Transverse colon (tissue), 4 donors: Measurements from ENCODE around the gene EYA2. TPM values are rescaled to one million over a fixed set of nuclear protein-coding genes. Genes with fewer than 3 reads are reported as not detected.

Source experiments
- DNase-seq: peaks from one replicate; pipeline ENCODE4 v3.0.0-alpha.2; 2019
- H3K27ac ChIP-seq, 4 donors: fragments of 200-600 bp; sonication (generic); 2 replicates each; pipeline ENCODE4 v1.5.1; 2016 to 2018; ENCODE audit warnings: inconsistent platforms in 4 of 4
- H3K27me3 ChIP-seq: fragments of 200-600 bp; sonication (generic); 2 replicates; pipeline ENCODE4 v1.5.1; 2017; ENCODE audit warnings: inconsistent platforms
- H3K36me3 ChIP-seq, 4 donors: fragments of 200-600 bp; sonication (generic); 2 replicates each; pipeline ENCODE4 v1.5.1; 2017 to 2019; ENCODE audit warnings: inconsistent platforms in 4 of 4
- H3K4me1 ChIP-seq, 4 donors: fragments of 200-600 bp; sonication (generic); 2 replicates each; pipeline ENCODE4 v1.5.1; 2017 to 2020; ENCODE audit warnings: inconsistent platforms in 4 of 4
- H3K4me3 ChIP-seq, 4 donors: fragments of 200-600 bp; sonication (generic); 1 replicate in 1 of 4; 2 replicates in 3 of 4; pipeline versions ENCODE4 v1.5.1 to v1.6.1; 2017 to 2019; ENCODE audit warnings: inconsistent platforms in 4 of 4
- H3K9me3 ChIP-seq, 2 donors: fragments of 200-600 bp; sonication (generic); 2 replicates each; pipeline ENCODE4 v1.5.1; 2017 to 2019; ENCODE audit warnings: inconsistent platforms in 2 of 2
- EP300 ChIP-seq: sonication (generic); formaldehyde crosslinking; IDR thresholded peaks from one replicate; pipeline ENCODE4 v1.6.1; 2017; ENCODE audit warnings: antibody characterized with exemption, low read depth
- POLR2A ChIP-seq: fragments of 450-650 bp; IDR thresholded peaks from one replicate; pipeline ENCODE4 v1.6.1; 2016; ENCODE audit warnings: antibody characterized with exemption, mild to moderate bottlenecking, moderate library complexity
- POLR2AphosphoS5 ChIP-seq, 3 donors: sonication (generic); formaldehyde crosslinking; IDR thresholded peaks; one replicate each; pipeline ENCODE4 v1.6.1; 2016; ENCODE audit warnings: antibody characterized with exemption in 3 of 3
- WGBS, 2 donors: methylation state at CpG; one replicate each; pipeline ENCODE4 v1.1.5; 2018; ENCODE audit warnings: low coverage in 1 of 2; 5-methylcytosine and 5-hydroxymethylcytosine counted together
- in situ Hi-C, 4 donors: fragments of 200-750 bp; cut with MboI; loops; one replicate each; pipeline versions ENCODE4 v1.15.0 to v1.15.1; 2017; ENCODE audit warnings: low sequenced_read_pairs in 3 of 4, low pct_ligation_motif_present in 1 of 4, low pct_unique_long_range_greater_than_20kb in 1 of 4
- intact Hi-C: fragments of 100-400 bp; cut with DNase I; formaldehyde crosslinking; loops from one replicate; pipeline ENCODE4 v1.15.1; 2023; ENCODE audit warnings: low total_unique reads
- total RNA-seq, 4 donors: library from RNA; depleted of rRNA; stranded (reverse); fragments of >200 nt; gene quantifications; one replicate each; pipeline ENCODE4 v1.1.0, GENCODE V29; 2016
- TF ChIP-seq, protein P1 (sequence below), 5 experiments: fragments of 200-600 bp in 3 of 5; fragments of 450-650 bp in 2 of 5; sonication (generic) in 3 of 5; IDR thresholded peaks; 1 replicate in 2 of 5; 2 replicates in 3 of 5; pipeline ENCODE4 v1.5.1; 2016 to 2017; ENCODE audit warnings: antibody characterized with exemption in 5 of 5, inconsistent platforms in 3 of 5, mild to moderate bottlenecking in 2 of 5, moderate library complexity in 1 of 5

The EYA2 gene
- total RNA-seq, 4 donors from 2014 or later = 4.5 to 17.5 (median 10.9) TPM

DNA sequence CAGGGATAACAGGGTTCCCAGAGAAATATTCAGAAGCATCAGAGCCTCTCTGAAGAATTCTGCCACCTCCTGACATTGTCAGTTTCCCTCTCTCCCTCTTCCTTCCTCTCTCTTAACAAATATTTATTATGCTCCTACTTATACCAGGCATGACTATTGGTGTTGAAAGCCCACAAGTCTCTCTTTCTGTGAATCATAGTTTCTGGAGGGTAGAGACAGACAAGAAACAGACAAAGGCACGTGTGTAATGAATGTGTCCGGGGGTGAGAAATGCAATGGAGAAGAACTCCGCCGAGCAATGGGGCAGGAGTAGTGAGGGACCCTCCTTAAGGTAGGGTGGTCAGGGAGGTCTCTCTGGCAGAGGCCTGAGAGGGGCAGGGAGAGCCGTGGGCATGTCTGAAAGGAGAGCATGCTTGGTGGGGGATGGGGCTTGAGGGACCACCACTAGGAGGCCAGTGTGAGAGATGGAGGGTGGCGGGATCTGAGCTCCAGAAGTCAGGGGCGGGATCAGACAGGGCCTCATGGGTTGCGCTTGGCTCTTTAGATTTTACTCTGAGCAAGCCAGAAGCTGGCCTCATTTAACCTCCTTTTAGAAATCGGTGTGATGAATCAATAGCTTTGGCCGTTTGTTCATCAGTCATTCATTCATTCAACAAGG, 57.3 kb downstream of the EYA2 start:
- 70 to 76% methylated on average over 4 to 10 of the region's 10 CpGs for WGBS, 2 donors
- Histone ChIP-seq H3K36me3 (no peaks in the 10 kb centered on the region), H3K27me3 (no peaks in the 10 kb centered on the region), H3K4me1 (peaks cover 0 to under 1% (median 0%) of the 10 kb centered on the region in 4 donors), H3K4me3 (no peak overlapping the region), H3K9me3 (peaks cover 0 to 7% of the 10 kb centered on the region in 2 donors), H3K27ac (no peak overlapping the region)
- DNase-seq = no peak
- intact Hi-C loops = no loop called here
- in situ Hi-C loops = no loop called here
- TF ChIP-seq POLR2AphosphoS5 (IDR thresholded peaks at IDR 0.05) = no peak
- TF ChIP-seq, protein P1, sequence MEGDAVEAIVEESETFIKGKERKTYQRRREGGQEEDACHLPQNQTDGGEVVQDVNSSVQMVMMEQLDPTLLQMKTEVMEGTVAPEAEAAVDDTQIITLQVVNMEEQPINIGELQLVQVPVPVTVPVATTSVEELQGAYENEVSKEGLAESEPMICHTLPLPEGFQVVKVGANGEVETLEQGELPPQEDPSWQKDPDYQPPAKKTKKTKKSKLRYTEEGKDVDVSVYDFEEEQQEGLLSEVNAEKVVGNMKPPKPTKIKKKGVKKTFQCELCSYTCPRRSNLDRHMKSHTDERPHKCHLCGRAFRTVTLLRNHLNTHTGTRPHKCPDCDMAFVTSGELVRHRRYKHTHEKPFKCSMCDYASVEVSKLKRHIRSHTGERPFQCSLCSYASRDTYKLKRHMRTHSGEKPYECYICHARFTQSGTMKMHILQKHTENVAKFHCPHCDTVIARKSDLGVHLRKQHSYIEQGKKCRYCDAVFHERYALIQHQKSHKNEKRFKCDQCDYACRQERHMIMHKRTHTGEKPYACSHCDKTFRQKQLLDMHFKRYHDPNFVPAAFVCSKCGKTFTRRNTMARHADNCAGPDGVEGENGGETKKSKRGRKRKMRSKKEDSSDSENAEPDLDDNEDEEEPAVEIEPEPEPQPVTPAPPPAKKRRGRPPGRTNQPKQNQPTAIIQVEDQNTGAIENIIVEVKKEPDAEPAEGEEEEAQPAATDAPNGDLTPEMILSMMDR (IDR thresholded peaks at IDR 0.05) = no peak
- TF ChIP-seq EP300 = no peak
- TF ChIP-seq POLR2A = no peak

DNA sequence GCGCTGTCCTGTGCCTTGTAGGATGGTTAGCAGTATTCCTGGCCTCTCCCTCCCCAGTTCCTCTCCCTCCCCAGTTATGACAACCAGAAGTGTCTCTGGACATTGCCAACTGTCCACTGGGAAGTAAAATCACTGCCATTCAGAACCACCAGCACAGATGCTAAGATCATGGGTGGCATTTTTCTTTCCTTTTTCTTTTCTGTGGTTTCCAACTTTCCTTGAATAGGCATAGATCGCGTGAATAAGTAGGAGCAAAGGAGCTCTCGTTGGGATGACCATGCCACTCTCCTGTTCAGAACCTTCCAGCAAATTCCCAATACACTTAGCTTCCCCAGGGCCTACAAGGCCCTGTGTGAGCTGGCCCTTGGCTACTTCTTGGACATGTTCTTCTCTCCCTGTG, 59.0 kb downstream of the EYA2 start:
- Histone ChIP-seq H3K9me3 (peaks cover 0 to 7% of the 10 kb centered on the region in 2 donors), H3K27me3 (no peaks in the 10 kb centered on the region), H3K36me3 (no peaks in the 10 kb centered on the region), H3K4me1 (no peaks in the 10 kb centered on the region), H3K4me3 (no peak overlapping the region), H3K27ac (no peak overlapping the region)
- TF ChIP-seq POLR2A = no peak
- no peak for TF ChIP-seq EP300
- TF ChIP-seq POLR2AphosphoS5 (IDR thresholded peaks at IDR 0.05) = no peak
- TF ChIP-seq, protein P1 (IDR thresholded peaks at IDR 0.05) = no peak
- DNase-seq = no peak
- 70 to 72% methylated on average over 4 of the region's 4 CpGs for WGBS, 2 donors
- in situ Hi-C loops (no loop called here), intact Hi-C loops (no loop called here)

DNA sequence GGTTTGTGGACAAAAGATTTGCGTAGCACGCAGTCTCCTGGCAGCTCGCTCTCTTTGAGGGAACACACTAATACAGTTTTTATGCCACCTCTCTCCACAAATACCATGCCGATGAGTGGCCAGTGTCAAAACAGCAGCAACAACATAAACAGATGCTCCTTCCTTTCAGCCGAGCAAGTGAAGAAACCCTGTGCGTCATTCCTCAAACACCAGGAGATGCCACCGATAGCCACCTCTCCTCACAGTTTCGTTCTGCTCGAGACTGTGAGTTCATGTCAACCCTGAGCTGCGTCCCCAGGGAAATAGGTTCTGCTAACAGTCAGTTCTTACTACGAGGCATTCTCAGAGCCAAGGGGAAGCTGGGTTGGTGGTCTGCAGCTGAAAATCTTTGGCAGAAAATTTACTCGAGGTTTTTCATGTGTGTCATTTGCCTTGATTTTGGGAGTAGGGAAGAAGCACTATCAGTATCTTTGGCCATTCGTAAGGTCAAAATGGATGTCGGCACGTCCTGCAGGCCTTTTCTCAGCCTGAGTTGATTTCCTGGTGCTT, 59.9 kb downstream of the EYA2 start:
- Histone ChIP-seq H3K4me3 (no peak overlapping the region), H3K4me1 (no peaks in the 10 kb centered on the region), H3K27me3 (no peaks in the 10 kb centered on the region), H3K36me3 (no peaks in the 10 kb centered on the region), H3K27ac (no peak overlapping the region), H3K9me3 (peaks cover 0 to 7% of the 10 kb centered on the region in 2 donors)
- intact Hi-C loops = no loop called here
- in situ Hi-C loops = no loop called here
- DNase-seq = no peak
- TF ChIP-seq POLR2AphosphoS5 (IDR thresholded peaks at IDR 0.05) = no peak
- TF ChIP-seq, protein P1 (IDR thresholded peaks at IDR 0.05) = no peak
- WGBS, 2 donors = 78 to 100% methylated on average over 2 to 15 of the region's 15 CpGs

DNA sequence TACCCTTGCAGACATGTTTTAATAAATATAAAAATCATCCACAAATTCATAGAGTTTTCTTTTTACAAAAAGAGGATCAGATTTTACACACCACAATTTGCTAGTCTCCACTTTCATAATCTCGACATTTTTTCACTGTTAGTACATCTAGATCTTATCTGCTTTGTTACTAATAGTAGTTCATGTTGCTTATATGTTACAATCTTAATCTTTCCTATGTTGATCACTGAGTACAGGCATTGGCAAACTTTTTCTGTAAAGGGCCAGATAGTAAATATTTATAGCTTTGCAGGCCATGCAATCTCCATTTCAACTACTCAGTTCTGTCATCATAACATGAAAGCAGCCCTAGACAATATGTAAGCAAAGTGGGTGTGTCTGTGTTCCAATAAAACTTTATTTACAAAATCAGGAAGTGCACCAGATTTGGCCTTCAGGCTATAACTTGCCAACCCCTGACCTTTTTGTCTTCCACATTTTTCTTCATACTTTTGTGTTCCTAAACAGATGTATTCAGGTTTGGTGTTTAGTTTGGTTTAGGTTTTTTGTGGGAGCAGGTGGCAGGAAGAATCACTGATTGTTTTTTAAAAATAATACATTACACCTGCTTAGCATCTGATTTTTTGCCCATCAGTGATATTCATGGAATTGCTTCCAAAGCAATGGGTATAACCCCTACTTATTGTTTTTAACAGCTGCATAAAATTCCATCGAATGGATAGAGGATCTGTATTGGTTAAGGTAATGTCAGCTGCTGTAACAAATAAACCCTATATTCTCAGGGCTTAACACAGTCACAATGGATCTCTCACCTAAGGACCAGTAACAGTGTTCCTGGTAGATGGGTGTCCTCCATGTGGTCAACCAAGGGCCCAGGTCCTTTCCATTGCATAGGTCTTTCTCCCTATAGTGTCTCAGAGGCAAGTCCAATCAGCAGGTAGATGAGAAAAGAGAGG, 61.2 kb downstream of the EYA2 start:
- in situ Hi-C loops (no loop called here), intact Hi-C loops (no loop called here)
- Histone ChIP-seq H3K9me3 (peaks cover 0 to 7% of the 10 kb centered on the region in 2 donors), H3K27me3 (no peaks in the 10 kb centered on the region), H3K27ac (no peak overlapping the region), H3K4me3 (no peak overlapping the region), H3K36me3 (no peaks in the 10 kb centered on the region), H3K4me1 (no peaks in the 10 kb centered on the region)
- WGBS, 2 donors = 78 to 100% methylated on average over 1 to 2 of the region's 2 CpGs
- no peak for DNase-seq
- TF ChIP-seq EP300 = no peak
- TF ChIP-seq POLR2AphosphoS5 (IDR thresholded peaks at IDR 0.05) = no peak
- TF ChIP-seq, protein P1 (IDR thresholded peaks at IDR 0.05) = no peak
- no peak for TF ChIP-seq POLR2A
